Measurements from ENCODE around the gene DAGLB. TPM values are rescaled to one million over a fixed set of nuclear protein-coding genes. Genes with fewer than 3 reads are reported as not detected.
A peak's percentile ranks its signal among the peaks of the same experiment; 100 is the strongest.

Gene DAGLB
- total RNA-seq, 6 experiments from 2014 or later = 8.9 to 12.7 (median 11.7) TPM

- H3K36me3 ChIP-seq = peaks cover 5 to 28% (median 8%) of the 10 kb centered on the region in 4 donors
- intact Hi-C loops (cut with DNase I) = no loop called here
- no CpG with 5 or more reads among the region's 3 CpGs for WGBS (ENCODE audit: insufficient coverage, low coverage, low lambda C conversion rate, missing lambda C conversion rate)
- H3K27ac ChIP-seq = no peak overlapping the region
- DNase-seq (no peak), ATAC-seq (no peak)
- H3K9me3 ChIP-seq = no peaks in the 10 kb centered on the region
- H3K4me3 ChIP-seq = no peak overlapping the region
- H3K27me3 ChIP-seq = no peaks in the 10 kb centered on the region
- H3K4me1 ChIP-seq = peaks cover 0 to 9% (median 2%) of the 10 kb centered on the region in 4 donors
- TF ChIP-seq, protein P1, sequence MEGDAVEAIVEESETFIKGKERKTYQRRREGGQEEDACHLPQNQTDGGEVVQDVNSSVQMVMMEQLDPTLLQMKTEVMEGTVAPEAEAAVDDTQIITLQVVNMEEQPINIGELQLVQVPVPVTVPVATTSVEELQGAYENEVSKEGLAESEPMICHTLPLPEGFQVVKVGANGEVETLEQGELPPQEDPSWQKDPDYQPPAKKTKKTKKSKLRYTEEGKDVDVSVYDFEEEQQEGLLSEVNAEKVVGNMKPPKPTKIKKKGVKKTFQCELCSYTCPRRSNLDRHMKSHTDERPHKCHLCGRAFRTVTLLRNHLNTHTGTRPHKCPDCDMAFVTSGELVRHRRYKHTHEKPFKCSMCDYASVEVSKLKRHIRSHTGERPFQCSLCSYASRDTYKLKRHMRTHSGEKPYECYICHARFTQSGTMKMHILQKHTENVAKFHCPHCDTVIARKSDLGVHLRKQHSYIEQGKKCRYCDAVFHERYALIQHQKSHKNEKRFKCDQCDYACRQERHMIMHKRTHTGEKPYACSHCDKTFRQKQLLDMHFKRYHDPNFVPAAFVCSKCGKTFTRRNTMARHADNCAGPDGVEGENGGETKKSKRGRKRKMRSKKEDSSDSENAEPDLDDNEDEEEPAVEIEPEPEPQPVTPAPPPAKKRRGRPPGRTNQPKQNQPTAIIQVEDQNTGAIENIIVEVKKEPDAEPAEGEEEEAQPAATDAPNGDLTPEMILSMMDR (IDR thresholded peaks at IDR 0.05) = no peak
- no peak for TF ChIP-seq POLR2A (IDR thresholded peaks at IDR 0.05)
Observed at GRCh38 chr7:6393667-6394056, 54.1 kb downstream of the DAGLB start.

GRCh38 chr7:6392712-6393666 is 54.8 kb downstream of the DAGLB start:
- no peaks in the 10 kb centered on the region for H3K27me3 ChIP-seq
- no peak overlapping the region for H3K27ac ChIP-seq
- intact Hi-C loops (cut with DNase I) = no loop called here
- DNase-seq = peak in 1 of 3 donors; percentile 53
- peak; percentile 67 to 83 (median 74) for ATAC-seq
- H3K36me3 ChIP-seq = peaks cover 5 to 34% (median 8%) of the 10 kb centered on the region in 4 donors
- WGBS (ENCODE audit: insufficient coverage, low coverage, low lambda C conversion rate, missing lambda C conversion rate) = 46% methylated on average over 4 of the region's 11 CpGs
- no peaks in the 10 kb centered on the region for H3K9me3 ChIP-seq
- no peak overlapping the region for H3K4me3 ChIP-seq
- TF ChIP-seq, protein P1 (IDR thresholded peaks at IDR 0.05) = no peak
- TF ChIP-seq POLR2A (IDR thresholded peaks at IDR 0.05) = no peak
- peaks cover 0 to 16% (median 2%) of the 10 kb centered on the region in 4 donors for H3K4me1 ChIP-seq

DNA sequence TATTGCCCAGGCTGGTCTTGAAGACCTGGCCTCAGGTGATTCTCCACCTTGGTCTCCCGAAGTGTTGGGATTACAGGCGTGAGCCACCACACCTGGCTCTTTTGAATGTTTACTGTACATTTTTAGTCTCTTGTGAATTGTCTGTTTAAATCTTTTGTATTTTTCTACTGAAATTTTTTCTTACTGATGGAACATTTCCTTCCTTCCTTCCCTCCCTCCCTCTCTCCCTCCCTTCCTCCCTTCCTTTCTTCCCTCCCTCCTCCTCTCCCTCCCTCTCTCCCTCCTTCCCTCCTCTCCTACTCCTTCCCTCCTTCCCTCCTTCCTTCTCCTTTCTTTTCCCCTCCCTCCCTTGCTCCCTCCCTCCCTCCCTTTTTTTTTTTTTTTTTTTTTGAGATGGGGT is 58.0 kb downstream of the DAGLB start:
- H3K9me3 ChIP-seq = no peaks in the 10 kb centered on the region
- H3K4me1 ChIP-seq = peaks cover 0 to 31% (median 3%) of the 10 kb centered on the region in 4 donors
- TF ChIP-seq, protein P1 (IDR thresholded peaks at IDR 0.05) = no peak
- no peak for TF ChIP-seq POLR2A (IDR thresholded peaks at IDR 0.05)
- 91% methylated on average over 2 of the region's 2 CpGs for WGBS (ENCODE audit: insufficient coverage, low coverage, low lambda C conversion rate, missing lambda C conversion rate)
- no peaks in the 10 kb centered on the region for H3K27me3 ChIP-seq
- no peak overlapping the region for H3K4me3 ChIP-seq
- intact Hi-C loops (cut with DNase I) = no loop called here
- H3K36me3 ChIP-seq = peaks cover 5 to 35% (median 8%) of the 10 kb centered on the region in 4 donors
- no peak overlapping the region for H3K27ac ChIP-seq
- ATAC-seq (no peak), DNase-seq (no peak)

DNA sequence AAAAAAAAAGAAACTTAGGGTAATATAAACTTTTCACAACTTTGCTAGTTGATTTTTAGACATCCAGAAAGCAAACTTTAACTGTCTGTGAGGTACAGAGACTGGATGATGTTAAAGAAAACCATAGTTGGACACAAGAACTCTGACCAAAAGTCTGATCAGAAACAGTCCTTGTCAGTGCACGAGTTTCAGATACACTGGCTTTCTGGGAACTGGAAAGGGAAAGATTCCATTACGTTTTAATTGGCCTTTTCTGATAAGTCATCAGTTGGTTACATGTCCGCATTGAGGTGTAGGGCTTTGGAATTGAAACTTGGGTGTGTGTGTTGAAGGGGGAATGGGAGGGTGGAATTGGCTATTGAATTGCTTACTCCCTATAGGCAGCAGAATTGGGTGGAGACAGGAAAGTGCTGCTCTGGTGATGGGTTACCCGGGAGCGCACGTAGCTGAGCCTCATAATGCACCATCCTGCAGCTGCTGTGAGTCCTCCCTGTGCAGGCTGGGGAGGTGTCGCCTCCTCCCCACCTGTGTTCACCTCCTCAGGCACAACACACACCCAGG is 59.9 kb downstream of the DAGLB start:
- Histone ChIP-seq H3K4me1 (peaks cover 0 to 42% (median 8%) of the 10 kb centered on the region in 4 donors), H3K4me3 (no peak overlapping the region), H3K9me3 (no peaks in the 10 kb centered on the region), H3K27me3 (no peaks in the 10 kb centered on the region), H3K36me3 (peaks cover 0 to 30% (median 6%) of the 10 kb centered on the region in 4 donors), H3K27ac (no peak overlapping the region)
- no peak for TF ChIP-seq POLR2A (IDR thresholded peaks at IDR 0.05)
- TF ChIP-seq, protein P1 (IDR thresholded peaks at IDR 0.05) = no peak
- 72% methylated on average over 4 of the region's 7 CpGs for WGBS (ENCODE audit: insufficient coverage, low coverage, low lambda C conversion rate, missing lambda C conversion rate)
- DNase-seq = no peak
- intact Hi-C loops (cut with DNase I) = no loop called here
- no peak for ATAC-seq

Measured in right lobe of liver (tissue), 6 donors.